ENCODE measurements around the gene CNIH4.

The CNIH4 gene

GRCh38 chr1:224402472-224403036, 45.9 kb downstream of the CNIH4 start:
- no peak overlapping the region for H3K4me3 ChIP-seq (ENCODE audit: low read length)
- no peak for DNase-seq (ENCODE audit: low read depth)
- TF ChIP-seq, protein P1, sequence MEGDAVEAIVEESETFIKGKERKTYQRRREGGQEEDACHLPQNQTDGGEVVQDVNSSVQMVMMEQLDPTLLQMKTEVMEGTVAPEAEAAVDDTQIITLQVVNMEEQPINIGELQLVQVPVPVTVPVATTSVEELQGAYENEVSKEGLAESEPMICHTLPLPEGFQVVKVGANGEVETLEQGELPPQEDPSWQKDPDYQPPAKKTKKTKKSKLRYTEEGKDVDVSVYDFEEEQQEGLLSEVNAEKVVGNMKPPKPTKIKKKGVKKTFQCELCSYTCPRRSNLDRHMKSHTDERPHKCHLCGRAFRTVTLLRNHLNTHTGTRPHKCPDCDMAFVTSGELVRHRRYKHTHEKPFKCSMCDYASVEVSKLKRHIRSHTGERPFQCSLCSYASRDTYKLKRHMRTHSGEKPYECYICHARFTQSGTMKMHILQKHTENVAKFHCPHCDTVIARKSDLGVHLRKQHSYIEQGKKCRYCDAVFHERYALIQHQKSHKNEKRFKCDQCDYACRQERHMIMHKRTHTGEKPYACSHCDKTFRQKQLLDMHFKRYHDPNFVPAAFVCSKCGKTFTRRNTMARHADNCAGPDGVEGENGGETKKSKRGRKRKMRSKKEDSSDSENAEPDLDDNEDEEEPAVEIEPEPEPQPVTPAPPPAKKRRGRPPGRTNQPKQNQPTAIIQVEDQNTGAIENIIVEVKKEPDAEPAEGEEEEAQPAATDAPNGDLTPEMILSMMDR (conservative IDR thresholded peaks at IDR 0.05; ENCODE audit: low read depth, low read length): no peak

DNA sequence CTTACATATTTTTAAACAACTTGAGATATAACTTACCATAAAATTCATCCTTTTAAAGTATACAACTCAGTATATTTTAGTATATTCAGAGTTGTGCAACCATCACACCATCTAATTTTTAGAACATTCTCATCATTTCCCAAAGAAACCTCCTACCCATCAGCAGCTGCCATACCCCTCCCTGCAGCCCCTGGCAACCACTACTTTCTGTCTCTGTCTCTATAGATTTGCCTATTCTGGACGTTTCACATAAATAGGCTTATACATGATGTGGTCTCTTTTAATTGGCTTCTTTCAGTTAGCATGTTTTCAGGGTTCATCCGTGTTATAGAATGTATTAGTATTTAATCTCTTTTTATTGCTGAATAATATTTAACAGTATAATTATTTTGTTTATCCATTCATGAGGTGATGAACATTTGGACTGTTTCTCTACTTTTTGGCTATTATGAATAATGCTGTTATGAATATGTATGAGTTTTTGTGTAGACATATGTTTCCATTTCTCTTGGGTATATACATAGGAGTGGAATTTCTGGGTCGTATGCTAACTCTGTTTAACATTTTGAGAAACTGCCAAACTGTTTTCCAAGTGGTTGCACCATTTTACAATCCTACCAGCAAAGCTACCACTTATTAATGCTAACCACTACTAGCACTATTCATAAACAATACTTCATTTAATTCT, 48.4 kb downstream of the CNIH4 start:
- TF ChIP-seq, protein P1 (conservative IDR thresholded peaks at IDR 0.05; ENCODE audit: low read depth, low read length): no peak
- H3K4me3 ChIP-seq (ENCODE audit: low read length): no peak overlapping the region
- DNase-seq (ENCODE audit: low read depth): no peak

DNA sequence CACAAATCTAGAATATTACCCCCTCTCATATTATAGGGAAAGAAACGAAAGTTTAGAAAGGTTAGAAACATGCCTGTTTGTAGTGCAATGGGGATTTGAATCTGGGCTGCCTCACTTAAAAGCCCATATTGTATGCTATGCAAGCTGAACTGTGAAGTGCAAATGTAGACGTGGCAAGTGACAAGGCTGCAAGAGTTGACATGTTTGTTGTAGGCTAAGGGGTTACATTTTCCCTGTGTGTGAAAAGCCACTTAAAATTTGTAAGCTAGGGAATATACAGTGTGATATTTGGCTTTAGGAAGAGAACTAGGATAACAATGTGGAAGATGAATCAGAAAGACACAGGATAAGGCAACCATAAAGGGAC, 48.9 kb downstream of the CNIH4 start:
- TF ChIP-seq, protein P1 (conservative IDR thresholded peaks at IDR 0.05; ENCODE audit: low read depth, low read length): no peak

GRCh38 chr1:224406216-224406615, 49.5 kb downstream of the CNIH4 start:
- no peak for DNase-seq (ENCODE audit: low read depth)
- H3K4me3 ChIP-seq (ENCODE audit: low read length): no peak overlapping the region
- TF ChIP-seq, protein P1 (conservative IDR thresholded peaks at IDR 0.05; ENCODE audit: low read depth, low read length): no peak

More for the DNA sequence above, 48.9 kb downstream of the CNIH4 start:
- H3K4me3 ChIP-seq (ENCODE audit: low read length): no peak overlapping the region
- DNase-seq (ENCODE audit: low read depth): no peak

GRCh38 chr1:224407571-224408293, 51.1 kb downstream of the CNIH4 start:
- TF ChIP-seq, protein P1 (conservative IDR thresholded peaks at IDR 0.05; ENCODE audit: low read depth, low read length): no peak
- no peak for DNase-seq (ENCODE audit: low read depth)
- H3K4me3 ChIP-seq (ENCODE audit: low read length): no peak overlapping the region

DNA sequence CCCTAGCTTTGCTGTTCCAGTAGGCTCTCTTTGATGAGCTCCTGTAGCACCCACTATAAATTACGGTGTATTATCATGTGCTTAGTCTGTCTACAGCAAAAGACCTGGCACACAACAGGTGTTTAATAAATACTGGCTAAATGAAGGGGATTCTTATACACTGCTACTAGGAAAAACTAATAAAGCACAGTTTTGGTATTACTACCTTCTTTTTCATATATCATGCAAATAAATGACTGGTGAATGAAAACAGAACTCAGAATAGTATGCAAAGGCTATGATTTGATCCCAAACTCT, 51.6 kb downstream of the CNIH4 start:
- H3K4me3 ChIP-seq (ENCODE audit: low read length): no peak overlapping the region
- TF ChIP-seq, protein P1 (conservative IDR thresholded peaks at IDR 0.05; ENCODE audit: low read depth, low read length): no peak
- no peak for DNase-seq (ENCODE audit: low read depth)

DNA sequence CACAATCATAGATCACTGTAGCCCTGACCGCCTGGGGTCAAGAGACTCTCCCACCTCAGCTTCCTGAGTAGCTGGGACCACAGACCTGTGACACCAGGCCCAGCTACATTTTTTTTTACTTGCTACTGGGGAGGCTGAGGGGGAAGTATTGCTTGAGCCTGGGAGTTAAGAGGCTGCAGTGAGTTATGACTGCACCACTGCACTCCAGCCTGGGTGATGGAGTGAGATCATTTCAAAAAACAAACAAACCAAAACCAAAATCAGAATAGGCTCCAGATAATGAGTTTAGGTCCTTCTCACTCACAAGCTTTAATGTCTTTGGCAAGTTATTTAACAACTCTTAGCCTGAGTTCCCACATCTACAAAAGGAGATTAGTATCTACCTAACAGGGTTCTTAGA, 55.1 kb downstream of the CNIH4 start:
- H3K4me3 ChIP-seq (ENCODE audit: low read length): no peak overlapping the region
- DNase-seq (ENCODE audit: low read depth): no peak
- TF ChIP-seq, protein P1 (conservative IDR thresholded peaks at IDR 0.05; ENCODE audit: low read depth, low read length): no peak
